Natural killer cell (primary cell): Measurements from ENCODE around the gene BATF. TPM values are rescaled to one million over a fixed set of nuclear protein-coding genes. Genes with fewer than 3 reads are reported as not detected.

Experiments
- ATAC-seq, 3 donors: fragments of 150-1000 bp in 2 of 3; fragments of 200-7000 bp in 1 of 3; cut with Tn5 transposase; 1 replicate in 1 of 3; 2 replicates in 2 of 3; pipeline ENCODE4 v1.10.0; 2021; ENCODE audit warnings: mild to moderate bottlenecking in 2 of 3, moderate library complexity in 2 of 3
- DNase-seq, 2 donors: peaks; one replicate each; pipeline versions ENCODE4 v3.0.0 to v3.0.0-alpha.2; 2013 to 2021; ENCODE audit warnings: mixed read lengths in 1 of 2
- H3K27ac ChIP-seq: one replicate; pipeline ENCODE4 v1.5.1; 2013; ENCODE audit warnings: mild to moderate bottlenecking, low read length
- H3K27me3 ChIP-seq: one replicate; pipeline ENCODE4 v1.6.1; 2013; ENCODE audit warnings: low read length; ENCODE audit not compliant: control insufficient read depth, insufficient read depth
- H3K36me3 ChIP-seq: one replicate; pipeline ENCODE4 v1.6.1; 2013; ENCODE audit warnings: low read length; ENCODE audit not compliant: control insufficient read depth, insufficient read depth
- H3K4me1 ChIP-seq: one replicate; pipeline ENCODE4 v1.6.1; 2013; ENCODE audit warnings: low read length; ENCODE audit not compliant: control insufficient read depth, insufficient read depth
- H3K4me3 ChIP-seq: one replicate; pipeline ENCODE4 v1.5.1; 2013; ENCODE audit warnings: low read length
- H3K9me3 ChIP-seq: one replicate; pipeline ENCODE4 v1.6.1; 2013; ENCODE audit warnings: low read length; ENCODE audit not compliant: control insufficient read depth, insufficient read depth
- H3K27ac Mint-ChIP-seq, 2 donors: one replicate each; pipeline ENCODE4 v1.8.0; 2022; ENCODE audit warnings: mild to moderate bottlenecking in 2 of 2, mixed read lengths in 2 of 2, moderate library complexity in 1 of 2
- H3K27me3 Mint-ChIP-seq, 2 donors: one replicate each; pipeline ENCODE4 v1.8.0; 2022; ENCODE audit warnings: low read depth in 2 of 2, mixed read lengths in 2 of 2
- H3K36me3 Mint-ChIP-seq: one replicate; pipeline ENCODE4 v1.8.0; 2022; ENCODE audit warnings: mixed read lengths
- H3K4me1 Mint-ChIP-seq, 2 donors: one replicate each; pipeline ENCODE4 v1.8.0; 2022; ENCODE audit warnings: mixed read lengths in 2 of 2
- H3K4me3 Mint-ChIP-seq: one replicate; pipeline ENCODE4 v1.8.0; 2022; ENCODE audit warnings: mild to moderate bottlenecking, moderate library complexity, mixed read lengths
- H3K9me3 Mint-ChIP-seq, 2 donors: one replicate each; pipeline ENCODE4 v1.8.0; 2022; ENCODE audit warnings: mixed read lengths in 2 of 2
- WGBS: methylation state at CpG from one replicate; pipeline ENCODE4 v1.1.7; 2013; ENCODE audit warnings: missing lambda C conversion rate; ENCODE audit not compliant: insufficient coverage; 5-methylcytosine and 5-hydroxymethylcytosine counted together
- intact Hi-C: fragments of 100-400 bp; cut with micrococcal nuclease; formaldehyde crosslinking; loops from one replicate; pipeline ENCODE4 v1.14.2; 2022
- total RNA-seq, 4 donors: library from RNA; stranded (reverse); fragments of 120-200 nt in 1 of 4; gene quantifications; one replicate each; pipeline versions ENCODE4 v1.2.3 to v1.2.4, GENCODE V29; 2013 to 2022
- TF ChIP-seq, protein P1 (sequence below): fragments of 200-600 bp; IDR thresholded peaks from one replicate; pipeline ENCODE4 v1.8.0; 2022; ENCODE audit warnings: antibody characterized with exemption

Gene BATF
- total RNA-seq, 3 donors from 2014 or later (not counting 1 experiment from before 2014, with no cell fraction given): 12.6 to 32.5 (median 21.4) TPM

DNA sequence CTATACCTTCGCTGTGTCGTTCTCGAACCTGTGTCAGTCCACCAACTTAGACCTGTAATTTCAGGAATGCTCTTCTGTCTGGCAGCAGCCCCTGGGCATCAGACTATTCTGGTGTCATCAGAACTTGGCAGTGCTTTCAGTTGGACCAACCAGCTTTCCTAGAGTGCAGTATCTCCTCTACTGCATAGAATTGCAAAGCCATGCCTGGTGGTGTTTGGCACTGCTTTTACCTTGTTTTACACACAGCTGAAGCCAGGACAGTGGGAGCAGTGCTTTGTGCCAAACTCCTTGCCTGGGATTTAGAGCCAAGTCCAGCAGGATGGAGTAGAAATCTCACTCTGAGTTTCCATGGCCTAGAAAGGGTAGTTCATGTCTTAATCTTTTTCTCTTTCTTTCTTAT is 57.6 kb downstream of the BATF start:
- H3K9me3 Mint-ChIP-seq: no peaks in the 10 kb centered on the region
- H3K27me3 Mint-ChIP-seq: no peaks in the 10 kb centered on the region
- ATAC-seq (no peak), DNase-seq (no peak)
- Histone ChIP-seq H3K4me3 (no peak overlapping the region), H3K27ac (no peak overlapping the region), H3K27me3 (no peaks in the 10 kb centered on the region), H3K36me3 (no peaks in the 10 kb centered on the region), H3K4me1 (peaks cover 16% of the 10 kb centered on the region), H3K9me3 (no peaks in the 10 kb centered on the region)
- TF ChIP-seq, protein P1, sequence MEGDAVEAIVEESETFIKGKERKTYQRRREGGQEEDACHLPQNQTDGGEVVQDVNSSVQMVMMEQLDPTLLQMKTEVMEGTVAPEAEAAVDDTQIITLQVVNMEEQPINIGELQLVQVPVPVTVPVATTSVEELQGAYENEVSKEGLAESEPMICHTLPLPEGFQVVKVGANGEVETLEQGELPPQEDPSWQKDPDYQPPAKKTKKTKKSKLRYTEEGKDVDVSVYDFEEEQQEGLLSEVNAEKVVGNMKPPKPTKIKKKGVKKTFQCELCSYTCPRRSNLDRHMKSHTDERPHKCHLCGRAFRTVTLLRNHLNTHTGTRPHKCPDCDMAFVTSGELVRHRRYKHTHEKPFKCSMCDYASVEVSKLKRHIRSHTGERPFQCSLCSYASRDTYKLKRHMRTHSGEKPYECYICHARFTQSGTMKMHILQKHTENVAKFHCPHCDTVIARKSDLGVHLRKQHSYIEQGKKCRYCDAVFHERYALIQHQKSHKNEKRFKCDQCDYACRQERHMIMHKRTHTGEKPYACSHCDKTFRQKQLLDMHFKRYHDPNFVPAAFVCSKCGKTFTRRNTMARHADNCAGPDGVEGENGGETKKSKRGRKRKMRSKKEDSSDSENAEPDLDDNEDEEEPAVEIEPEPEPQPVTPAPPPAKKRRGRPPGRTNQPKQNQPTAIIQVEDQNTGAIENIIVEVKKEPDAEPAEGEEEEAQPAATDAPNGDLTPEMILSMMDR: no peak
- H3K36me3 Mint-ChIP-seq: no peaks in the 10 kb centered on the region
- intact Hi-C loops: loop anchor here (2.0 kb wide), 1 partner anchor 403 kb away; no protein-coding TSS in a partner anchor
- WGBS: over 99% methylated on average over 3 of the region's 3 CpGs
- H3K4me1 Mint-ChIP-seq: peaks cover 20 to 22% of the 10 kb centered on the region in 2 donors
- H3K27ac Mint-ChIP-seq: no peak overlapping the region
- H3K4me3 Mint-ChIP-seq: peak overlapping the region; percentile 95

DNA sequence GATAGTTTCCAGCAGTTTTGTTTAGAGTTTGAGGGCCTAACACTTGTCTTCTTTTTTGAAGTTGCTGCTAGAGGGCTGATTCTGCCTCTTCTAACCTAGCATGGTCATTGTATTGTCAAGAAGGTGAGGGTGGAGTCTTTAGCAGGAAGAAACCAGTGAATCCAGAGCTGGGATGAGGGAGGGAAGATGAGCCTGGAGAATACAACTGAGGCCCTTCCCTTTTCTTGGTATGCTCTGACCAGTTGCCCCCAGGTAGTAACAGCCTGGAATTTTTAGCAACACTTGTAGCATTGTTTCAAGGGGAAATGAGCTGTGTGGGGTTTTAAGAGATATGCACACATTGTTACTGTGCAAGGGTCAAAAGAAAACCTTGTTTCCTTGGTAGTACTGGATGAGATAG is 65.1 kb downstream of the BATF start:
- TF ChIP-seq, protein P1: no peak
- H3K36me3 Mint-ChIP-seq: no peaks in the 10 kb centered on the region
- Histone ChIP-seq H3K27me3 (no peaks in the 10 kb centered on the region), H3K27ac (no peak overlapping the region), H3K4me1 (no peaks in the 10 kb centered on the region), H3K4me3 (no peak overlapping the region), H3K36me3 (no peaks in the 10 kb centered on the region), H3K9me3 (no peaks in the 10 kb centered on the region)
- no peak overlapping the region for H3K4me3 Mint-ChIP-seq
- ATAC-seq: no peak
- no peaks in the 10 kb centered on the region for H3K4me1 Mint-ChIP-seq
- H3K27me3 Mint-ChIP-seq: no peaks in the 10 kb centered on the region
- no peak for DNase-seq
- no peak overlapping the region for H3K27ac Mint-ChIP-seq
- intact Hi-C loops: no loop called here
- H3K9me3 Mint-ChIP-seq: no peaks in the 10 kb centered on the region

DNA sequence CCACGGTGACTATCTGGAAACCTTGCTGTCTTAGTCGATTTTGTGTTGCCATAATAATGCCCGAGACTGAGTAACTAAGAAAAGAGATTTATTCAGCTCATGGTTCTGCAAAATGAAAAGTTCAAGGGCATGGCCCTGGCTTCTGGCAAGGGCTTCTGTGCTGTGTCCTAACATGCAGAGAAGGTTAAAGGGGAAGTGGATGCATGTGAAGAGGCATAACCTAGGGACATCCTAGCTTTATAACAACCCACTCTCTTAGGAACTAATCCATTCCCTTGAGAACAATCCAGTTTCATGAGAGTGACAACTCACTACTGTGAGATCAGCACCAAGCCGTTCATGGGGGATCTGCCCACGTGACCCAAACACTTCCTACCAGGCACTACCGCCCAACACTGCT is 67.7 kb downstream of the BATF start:
- no peak overlapping the region for H3K4me3 ChIP-seq
- DNase-seq (no peak), ATAC-seq (no peak)
- intact Hi-C loops: no loop called here
- no peak overlapping the region for H3K27ac Mint-ChIP-seq
- H3K27me3 ChIP-seq: no peaks in the 10 kb centered on the region
- H3K9me3 ChIP-seq: no peaks in the 10 kb centered on the region
- H3K36me3 Mint-ChIP-seq: no peaks in the 10 kb centered on the region
- TF ChIP-seq, protein P1: no peak
- H3K36me3 ChIP-seq: no peaks in the 10 kb centered on the region
- H3K4me1 ChIP-seq: no peaks in the 10 kb centered on the region
- no peak overlapping the region for H3K27ac ChIP-seq
- no peaks in the 10 kb centered on the region for H3K27me3 Mint-ChIP-seq
- H3K4me1 Mint-ChIP-seq: no peaks in the 10 kb centered on the region
- H3K9me3 Mint-ChIP-seq: no peaks in the 10 kb centered on the region
- no peak overlapping the region for H3K4me3 Mint-ChIP-seq
- WGBS: 89% methylated on average over 6 of the region's 6 CpGs

DNA sequence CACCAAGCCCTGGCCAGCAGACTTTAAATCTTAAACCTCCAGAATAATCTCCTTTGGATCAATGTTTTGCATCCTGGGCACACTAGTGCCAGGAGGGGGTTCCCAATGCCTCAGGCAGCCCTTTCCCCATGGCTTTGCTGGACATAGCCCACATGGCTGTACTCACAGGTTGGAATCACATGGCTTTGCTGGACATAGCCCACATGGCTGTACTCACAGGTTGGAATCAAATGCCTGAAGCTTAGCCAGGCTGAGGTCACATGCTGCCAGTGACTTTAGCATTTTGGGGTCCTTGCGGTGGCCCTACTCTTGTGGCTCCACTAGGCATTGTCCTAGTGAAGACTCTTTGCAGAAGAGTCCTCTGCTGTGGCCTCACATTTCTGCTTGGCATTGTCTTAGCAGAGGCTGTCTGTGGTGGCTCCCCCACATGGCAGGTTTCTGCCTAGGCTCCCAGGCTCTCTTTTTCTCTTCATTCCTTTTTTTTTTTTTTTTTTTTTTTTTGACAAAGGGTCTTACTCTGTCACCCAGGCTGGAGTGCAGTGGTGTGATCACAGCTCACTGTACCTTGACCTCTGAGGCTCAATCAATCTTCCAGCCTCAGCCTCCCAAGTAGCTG is 69.2 kb downstream of the BATF start:
- DNase-seq: no peak
- no peaks in the 10 kb centered on the region for H3K27me3 Mint-ChIP-seq
- H3K9me3 ChIP-seq: no peaks in the 10 kb centered on the region
- WGBS: 97% methylated on average over 1 of the region's 1 CpG
- ATAC-seq: no peak
- no peak overlapping the region for H3K4me3 Mint-ChIP-seq
- intact Hi-C loops: no loop called here
- no peak overlapping the region for H3K27ac ChIP-seq
- H3K4me1 Mint-ChIP-seq: no peaks in the 10 kb centered on the region
- no peaks in the 10 kb centered on the region for H3K4me1 ChIP-seq
- H3K36me3 Mint-ChIP-seq: no peaks in the 10 kb centered on the region
- TF ChIP-seq, protein P1: no peak
- H3K4me3 ChIP-seq: no peak overlapping the region
- H3K27me3 ChIP-seq: no peaks in the 10 kb centered on the region
- no peaks in the 10 kb centered on the region for H3K9me3 Mint-ChIP-seq
- H3K27ac Mint-ChIP-seq: no peak overlapping the region
- no peaks in the 10 kb centered on the region for H3K36me3 ChIP-seq
